Breast epithelium (tissue), 3 donors: Measurements from ENCODE around the gene SLC16A9.

Experiments used
- CTCF ChIP-seq, 3 donors: fragments of 450-650 bp; IDR thresholded peaks; one replicate each; pipeline ENCODE4 v1.5.1; 2016 to 2017; ENCODE audit warnings: antibody characterized with exemption in 3 of 3, mild to moderate bottlenecking in 3 of 3, moderate library complexity in 3 of 3
- POLR2A ChIP-seq: fragments of 450-650 bp; IDR thresholded peaks from one replicate; pipeline ENCODE4 v1.6.1; 2016; ENCODE audit warnings: antibody characterized with exemption, mild to moderate bottlenecking, moderate library complexity
- POLR2AphosphoS5 ChIP-seq, 3 donors: sonication (generic); formaldehyde crosslinking; IDR thresholded peaks; one replicate each; pipeline ENCODE4 v1.6.1; 2017; ENCODE audit warnings: antibody characterized with exemption in 3 of 3

GRCh38 chr10:59724098-59724938, 14.7 kb upstream of the SLC16A9 start:
- TF ChIP-seq POLR2A (no peak), CTCF (IDR thresholded peaks at IDR 0.05) (no peak), POLR2AphosphoS5 (IDR thresholded peaks at IDR 0.05) (no peak)
